GM12891 (cell line): ENCODE results near the gene MTHFS.

ENCODE experiments used
- POLR2A ChIP-seq: IDR thresholded peaks from 2 replicates; pipeline ENCODE4 v1.6.1; 2011; ENCODE audit warnings: low read depth, low read length, control low read depth
- POLR2AphosphoS5 ChIP-seq: IDR thresholded peaks from 2 replicates; pipeline ENCODE4 v1.6.1; 2011; ENCODE audit warnings: low read depth, low read length, control low read depth

GRCh38 chr15:79904271-79904670, 7.5 kb upstream of the MTHFS start:
- TF ChIP-seq POLR2A (no peak), POLR2AphosphoS5 (no peak)
